ENCODE data around the gene C6orf136. TPM values are rescaled to one million over a fixed set of nuclear protein-coding genes. Genes with fewer than 3 reads are reported as not detected.

The C6orf136 gene
- total RNA-seq, 1 experiment from 2014 or later: 25.4 TPM

GRCh38 chr6:30601436-30601814 lies 45.5 kb upstream of the C6orf136 start:
- Mint-ChIP-seq H3K36me3 (ENCODE audit: insufficient read depth, unreplicated experiment) (peaks cover 95% of the 10 kb centered on the region), H3K27ac (ENCODE audit: unreplicated experiment) (no peak overlapping the region), H3K4me1 (ENCODE audit: low read depth, unreplicated experiment) (no peaks in the 10 kb centered on the region), H3K4me3 (ENCODE audit: unreplicated experiment) (no peak overlapping the region), H3K9me3 (ENCODE audit: unreplicated experiment) (no peaks in the 10 kb centered on the region), H3K27me3 (ENCODE audit: insufficient read depth, unreplicated experiment) (no peaks in the 10 kb centered on the region)
- Histone ChIP-seq H3K4me3 (ENCODE audit: low read depth, low read length) (no peak overlapping the region), H3K36me3 (ENCODE audit: control insufficient read depth, insufficient read depth, low read length) (peaks cover 11% of the 10 kb centered on the region), H3K4me1 (no peaks in the 10 kb centered on the region), H3K9me3 (no peaks in the 10 kb centered on the region), H3K27me3 (replicated peaks; ENCODE audit: control insufficient read depth, insufficient read depth, low read length) (no peaks in the 10 kb centered on the region)
- BruUV-seq (replicated peaks): no TSS peak
- DNase-seq: no peak
- ChIA-PET POLR2A (interaction anchor here (1.0 to 1.6 kb wide), 2 partner anchors 9 to 11 kb away, joined by 4 read pairs; no protein-coding TSS in a partner anchor), CTCF (no interaction called here)
- no peak for TF ChIP-seq CTCF (IDR thresholded peaks at IDR 0.05; ENCODE audit: insufficient read depth in 1 of 2, low read depth in 1 of 2, low read length in 1 of 2, severe bottlenecking in 1 of 2, unreplicated experiment in 1 of 2)
- intact Hi-C loops (cut with micrococcal nuclease; ENCODE audit: unreplicated experiment): no loop called here

GRCh38 chr6:30601815-30602641 lies 44.9 kb upstream of the C6orf136 start:
- no peak overlapping the region for H3K4me3 ChIP-seq (ENCODE audit: low read depth, low read length)
- no peaks in the 10 kb centered on the region for H3K4me1 ChIP-seq
- H3K4me3 Mint-ChIP-seq (ENCODE audit: unreplicated experiment): no peak overlapping the region
- TF ChIP-seq CTCF (IDR thresholded peaks at IDR 0.05; ENCODE audit: insufficient read depth in 1 of 2, low read depth in 1 of 2, low read length in 1 of 2, severe bottlenecking in 1 of 2, unreplicated experiment in 1 of 2): no peak
- peaks cover 95% of the 10 kb centered on the region for H3K36me3 Mint-ChIP-seq (ENCODE audit: insufficient read depth, unreplicated experiment)
- H3K9me3 ChIP-seq: no peaks in the 10 kb centered on the region
- peaks cover 11% of the 10 kb centered on the region for H3K36me3 ChIP-seq (ENCODE audit: control insufficient read depth, insufficient read depth, low read length)
- H3K27me3 Mint-ChIP-seq (ENCODE audit: insufficient read depth, unreplicated experiment): no peaks in the 10 kb centered on the region
- CTCF ChIA-PET: no interaction called here
- intact Hi-C loops (cut with micrococcal nuclease; ENCODE audit: unreplicated experiment): no loop called here
- no TSS peak for BruUV-seq (replicated peaks)
- no peaks in the 10 kb centered on the region for H3K9me3 Mint-ChIP-seq (ENCODE audit: unreplicated experiment)
- POLR2A ChIA-PET: no interaction called here
- no peak for DNase-seq
- no peak overlapping the region for H3K27ac Mint-ChIP-seq (ENCODE audit: unreplicated experiment)
- no peaks in the 10 kb centered on the region for H3K4me1 Mint-ChIP-seq (ENCODE audit: low read depth, unreplicated experiment)
- H3K27me3 ChIP-seq (replicated peaks; ENCODE audit: control insufficient read depth, insufficient read depth, low read length): no peaks in the 10 kb centered on the region

- H3K9me3 ChIP-seq: no peaks in the 10 kb centered on the region
- no peak for TF ChIP-seq CTCF (IDR thresholded peaks at IDR 0.05; ENCODE audit: insufficient read depth in 1 of 2, low read depth in 1 of 2, low read length in 1 of 2, severe bottlenecking in 1 of 2, unreplicated experiment in 1 of 2)
- no peak overlapping the region for H3K4me3 ChIP-seq (ENCODE audit: low read depth, low read length)
- ChIA-PET CTCF (no interaction called here), POLR2A (interaction anchor here (0.6 kb wide), 1 partner anchor 11 kb away, joined by 8 read pairs; no protein-coding TSS in a partner anchor)
- intact Hi-C loops (cut with micrococcal nuclease; ENCODE audit: unreplicated experiment): no loop called here
- DNase-seq: no peak
- Mint-ChIP-seq H3K27me3 (ENCODE audit: insufficient read depth, unreplicated experiment) (no peaks in the 10 kb centered on the region), H3K4me3 (ENCODE audit: unreplicated experiment) (no peak overlapping the region), H3K9me3 (ENCODE audit: unreplicated experiment) (no peaks in the 10 kb centered on the region), H3K27ac (ENCODE audit: unreplicated experiment) (no peak overlapping the region), H3K36me3 (ENCODE audit: insufficient read depth, unreplicated experiment) (peaks cover 95% of the 10 kb centered on the region), H3K4me1 (ENCODE audit: low read depth, unreplicated experiment) (no peaks in the 10 kb centered on the region)
- no peaks in the 10 kb centered on the region for H3K4me1 ChIP-seq
- no TSS peak for BruUV-seq (replicated peaks)
- no peaks in the 10 kb centered on the region for H3K27me3 ChIP-seq (replicated peaks; ENCODE audit: control insufficient read depth, insufficient read depth, low read length)
- H3K36me3 ChIP-seq (ENCODE audit: control insufficient read depth, insufficient read depth, low read length): peaks cover 13% of the 10 kb centered on the region
Observed at GRCh38 chr6:30603961-30604360, 43.0 kb upstream of the C6orf136 start.
